GM12865 (cell line): ENCODE data around the gene WFDC8.
"Not testable (repeated sequence)": the region's sequence is repeated elsewhere in the genome, so short reads cannot be mapped to it uniquely, and the experiment has no call there.

Experiments used
- DNase-seq: peaks from one replicate; pipeline ENCODE4 v3.0.0; 2010; ENCODE audit warnings: low read depth
- H3K4me3 ChIP-seq: 2 replicates; pipeline ENCODE4 v1.5.1; 2011; ENCODE audit warnings: mild to moderate bottlenecking, low read depth, low read length, control low read depth
- CTCF ChIP-seq: IDR thresholded peaks from 2 replicates; pipeline ENCODE4 v1.5.1; 2011; ENCODE audit warnings: low read length, control low read depth, low read depth, inconsistent platforms; ENCODE audit not compliant: insufficient read depth; ENCODE audit errors: missing control alignments

WFDC8 gene

DNA sequence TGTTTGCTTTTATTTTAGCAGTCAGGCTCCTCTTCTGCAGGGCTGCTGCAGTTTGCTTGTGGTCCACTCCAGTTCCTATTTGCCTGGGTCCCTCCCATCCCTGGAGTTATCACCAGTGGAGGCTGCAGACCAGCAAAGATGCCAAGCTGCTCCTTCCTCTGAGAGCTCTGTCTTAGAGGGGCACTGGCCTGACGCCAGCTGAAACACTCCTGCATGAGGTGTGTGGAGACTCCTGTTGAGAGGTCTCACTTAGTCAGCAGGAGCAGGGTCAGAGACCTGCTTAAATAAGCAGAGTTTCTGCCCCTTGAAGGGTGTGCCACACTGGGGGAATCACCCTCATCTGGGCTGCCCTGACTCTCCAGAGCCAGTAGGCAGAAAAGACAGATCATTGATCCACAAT, 16.2 kb upstream of the WFDC8 start:
- no peak for DNase-seq
- TF ChIP-seq CTCF, result no peak
- no peak overlapping the region for H3K4me3 ChIP-seq

GRCh38 chr20:45593498-45593897, 14.4 kb upstream of the WFDC8 start:
- no peak for TF ChIP-seq CTCF
- DNase-seq, result no peak
- no peak overlapping the region for H3K4me3 ChIP-seq

DNA sequence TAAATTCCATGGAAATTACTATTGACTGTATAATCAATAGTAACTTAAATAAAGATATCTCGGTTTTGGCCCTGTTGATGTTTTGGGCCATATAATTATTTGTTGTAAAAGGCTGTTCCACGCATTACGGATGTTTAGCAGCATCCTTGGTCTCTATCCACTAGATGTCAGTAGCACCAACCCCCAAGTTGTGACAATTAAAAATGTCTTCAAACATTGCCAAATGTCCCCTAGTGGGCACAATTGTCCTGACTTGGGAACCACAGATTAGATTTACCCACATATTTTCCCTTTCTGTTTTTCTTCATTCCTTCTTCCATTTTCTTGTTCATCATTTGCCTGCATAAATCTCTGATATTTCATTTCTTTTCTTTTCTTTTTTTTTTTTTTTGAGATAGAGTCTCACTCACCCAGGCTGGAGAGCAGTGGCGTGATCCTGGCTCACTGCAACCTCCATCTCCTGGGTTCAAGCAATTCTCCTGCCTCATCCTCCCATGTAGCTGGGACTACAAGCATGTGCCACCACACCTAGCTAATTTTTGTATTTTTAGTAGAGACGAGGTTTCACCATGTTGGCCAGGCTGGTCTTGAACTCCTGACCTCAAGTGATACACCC, 13.6 kb upstream of the WFDC8 start:
- no peak overlapping the region for H3K4me3 ChIP-seq
- TF ChIP-seq CTCF, result peak; percentile 81
- DNase-seq, result peak; percentile 77

DNA sequence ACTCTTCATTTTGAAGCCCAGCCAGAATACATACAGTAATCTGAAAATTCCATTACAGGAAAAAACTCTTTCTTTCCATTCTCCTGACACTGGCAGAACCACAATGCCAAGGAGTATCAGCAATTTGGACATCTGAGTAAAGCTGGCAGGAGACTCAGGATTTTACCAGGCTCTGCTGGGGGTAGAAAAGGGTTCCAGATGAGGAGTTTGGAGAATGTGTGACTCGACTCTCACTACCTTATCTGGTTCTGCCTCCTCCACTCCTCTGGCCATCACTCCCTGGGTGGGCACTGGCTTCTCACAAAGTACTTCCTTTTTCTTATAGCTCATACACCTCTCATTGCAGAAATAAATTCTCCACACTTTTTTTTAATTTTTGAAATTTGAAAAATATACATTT, 10.6 kb upstream of the WFDC8 start:
- H3K4me3 ChIP-seq, result no peak overlapping the region
- TF ChIP-seq CTCF, result no peak
- DNase-seq, result no peak

DNA sequence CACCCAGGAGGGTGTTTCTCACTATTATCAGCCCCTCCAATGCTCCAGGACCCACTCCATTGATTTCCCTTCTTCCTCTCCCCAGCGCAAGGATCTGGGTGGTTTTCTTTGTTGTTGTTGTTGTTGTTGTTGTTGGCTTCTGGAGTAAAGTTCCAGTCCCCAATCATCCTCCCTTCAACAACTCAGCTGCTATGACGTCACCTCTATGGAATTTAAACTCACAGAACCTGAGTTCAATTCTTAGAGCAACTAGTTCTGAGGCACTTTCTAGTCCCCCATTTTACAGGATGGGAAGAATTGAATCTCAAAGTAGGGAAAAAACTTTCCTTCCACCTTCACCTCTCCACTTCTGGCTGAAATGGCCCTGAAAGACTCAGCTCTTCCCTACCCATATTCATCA, 9.7 kb upstream of the WFDC8 start:
- no peak overlapping the region for H3K4me3 ChIP-seq
- DNase-seq, result no peak
- no peak for TF ChIP-seq CTCF

- not testable (repeated sequence) for H3K4me3 ChIP-seq, DNase-seq
Measured at GRCh38 chr20:45585986-45586385, 6.9 kb upstream of the WFDC8 start.

- DNase-seq, result not testable (repeated sequence)
Measured at GRCh38 chr20:45584294-45584693, 5.2 kb upstream of the WFDC8 start.

GRCh38 chr20:45583502-45583901, 4.4 kb upstream of the WFDC8 start:
- no peak for TF ChIP-seq CTCF
- no peak for DNase-seq
- no peak overlapping the region for H3K4me3 ChIP-seq

More at GRCh38 chr20:45584294-45584693, 5.2 kb upstream of the WFDC8 start:
- H3K4me3 ChIP-seq, result not testable (repeated sequence)
